ENCODE results near the gene ZNF750.

DNA sequence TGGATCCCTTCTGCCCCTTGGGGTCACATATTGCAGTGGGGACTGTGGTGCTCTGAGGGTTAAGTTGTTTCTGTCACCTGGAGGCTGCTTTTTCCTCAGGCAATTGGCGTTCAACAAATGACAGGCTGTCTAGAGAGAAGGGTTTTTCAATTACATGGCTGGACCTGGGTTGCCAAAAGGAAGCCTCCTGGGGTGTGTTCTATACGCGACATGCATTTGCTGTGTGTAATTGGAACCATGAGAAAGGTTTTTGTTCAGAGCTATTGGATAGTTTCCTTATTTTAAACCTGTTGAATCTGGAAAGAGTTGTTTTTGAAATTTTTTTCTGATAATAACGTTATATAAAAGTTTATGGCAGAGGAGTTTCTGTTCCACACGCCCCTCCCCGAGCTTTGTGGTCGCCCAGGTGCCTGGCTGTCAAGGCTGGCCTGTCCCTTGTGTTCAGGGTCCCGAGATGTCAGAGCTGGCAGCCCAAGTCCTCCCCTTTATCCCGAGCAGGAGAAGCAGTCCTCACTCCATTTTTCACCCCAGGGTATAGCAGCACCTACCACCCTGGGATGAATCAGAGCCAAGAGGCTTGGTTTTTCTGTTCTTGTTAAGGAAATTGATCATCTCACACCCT lies 26.1 kb upstream of the ZNF750 start:
- TF ChIP-seq, protein P1, sequence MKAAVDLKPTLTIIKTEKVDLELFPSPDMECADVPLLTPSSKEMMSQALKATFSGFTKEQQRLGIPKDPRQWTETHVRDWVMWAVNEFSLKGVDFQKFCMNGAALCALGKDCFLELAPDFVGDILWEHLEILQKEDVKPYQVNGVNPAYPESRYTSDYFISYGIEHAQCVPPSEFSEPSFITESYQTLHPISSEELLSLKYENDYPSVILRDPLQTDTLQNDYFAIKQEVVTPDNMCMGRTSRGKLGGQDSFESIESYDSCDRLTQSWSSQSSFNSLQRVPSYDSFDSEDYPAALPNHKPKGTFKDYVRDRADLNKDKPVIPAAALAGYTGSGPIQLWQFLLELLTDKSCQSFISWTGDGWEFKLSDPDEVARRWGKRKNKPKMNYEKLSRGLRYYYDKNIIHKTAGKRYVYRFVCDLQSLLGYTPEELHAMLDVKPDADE (IDR thresholded peaks at IDR 0.05) = no peak
- TF ChIP-seq, protein P2, sequence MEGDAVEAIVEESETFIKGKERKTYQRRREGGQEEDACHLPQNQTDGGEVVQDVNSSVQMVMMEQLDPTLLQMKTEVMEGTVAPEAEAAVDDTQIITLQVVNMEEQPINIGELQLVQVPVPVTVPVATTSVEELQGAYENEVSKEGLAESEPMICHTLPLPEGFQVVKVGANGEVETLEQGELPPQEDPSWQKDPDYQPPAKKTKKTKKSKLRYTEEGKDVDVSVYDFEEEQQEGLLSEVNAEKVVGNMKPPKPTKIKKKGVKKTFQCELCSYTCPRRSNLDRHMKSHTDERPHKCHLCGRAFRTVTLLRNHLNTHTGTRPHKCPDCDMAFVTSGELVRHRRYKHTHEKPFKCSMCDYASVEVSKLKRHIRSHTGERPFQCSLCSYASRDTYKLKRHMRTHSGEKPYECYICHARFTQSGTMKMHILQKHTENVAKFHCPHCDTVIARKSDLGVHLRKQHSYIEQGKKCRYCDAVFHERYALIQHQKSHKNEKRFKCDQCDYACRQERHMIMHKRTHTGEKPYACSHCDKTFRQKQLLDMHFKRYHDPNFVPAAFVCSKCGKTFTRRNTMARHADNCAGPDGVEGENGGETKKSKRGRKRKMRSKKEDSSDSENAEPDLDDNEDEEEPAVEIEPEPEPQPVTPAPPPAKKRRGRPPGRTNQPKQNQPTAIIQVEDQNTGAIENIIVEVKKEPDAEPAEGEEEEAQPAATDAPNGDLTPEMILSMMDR (conservative IDR thresholded peaks at IDR 0.05; ENCODE audit: low read depth in 2 of 2) = no peak
- no peak for TF ChIP-seq EZH2 (IDR thresholded peaks at IDR 0.05; ENCODE audit: low read depth, unreplicated experiment)
- no peak for TF ChIP-seq ZNF331 (CRISPR knock-in tag; IDR thresholded peaks at IDR 0.05; ENCODE audit: low read depth)
- no peak for TF ChIP-seq EZH2phosphoT487 (IDR thresholded peaks at IDR 0.05; ENCODE audit: unreplicated experiment)

All from GM23338 (cell line).